NCI-H82 treated with DMSO at 0.1 percent for 48 hours (cell line): ENCODE measurements around the gene POU2F2.
A peak's percentile ranks its signal among the peaks of the same experiment; 100 is the strongest.

Experiments
- DNase-seq: peaks from one replicate; lab custom pipeline; 2025; ENCODE audit not compliant: unreplicated experiment; lab: John Stamatoyannopoulos, UW

POU2F2 gene

GRCh38 chr19:42132030-42132628, at the start of gene POU2F2:
Gene POU2F2 (minus strand): TSS chr19:42132446. CDS start chr19:42132411, 35 bp downstream.
- DNase-seq, result no peak

DNA sequence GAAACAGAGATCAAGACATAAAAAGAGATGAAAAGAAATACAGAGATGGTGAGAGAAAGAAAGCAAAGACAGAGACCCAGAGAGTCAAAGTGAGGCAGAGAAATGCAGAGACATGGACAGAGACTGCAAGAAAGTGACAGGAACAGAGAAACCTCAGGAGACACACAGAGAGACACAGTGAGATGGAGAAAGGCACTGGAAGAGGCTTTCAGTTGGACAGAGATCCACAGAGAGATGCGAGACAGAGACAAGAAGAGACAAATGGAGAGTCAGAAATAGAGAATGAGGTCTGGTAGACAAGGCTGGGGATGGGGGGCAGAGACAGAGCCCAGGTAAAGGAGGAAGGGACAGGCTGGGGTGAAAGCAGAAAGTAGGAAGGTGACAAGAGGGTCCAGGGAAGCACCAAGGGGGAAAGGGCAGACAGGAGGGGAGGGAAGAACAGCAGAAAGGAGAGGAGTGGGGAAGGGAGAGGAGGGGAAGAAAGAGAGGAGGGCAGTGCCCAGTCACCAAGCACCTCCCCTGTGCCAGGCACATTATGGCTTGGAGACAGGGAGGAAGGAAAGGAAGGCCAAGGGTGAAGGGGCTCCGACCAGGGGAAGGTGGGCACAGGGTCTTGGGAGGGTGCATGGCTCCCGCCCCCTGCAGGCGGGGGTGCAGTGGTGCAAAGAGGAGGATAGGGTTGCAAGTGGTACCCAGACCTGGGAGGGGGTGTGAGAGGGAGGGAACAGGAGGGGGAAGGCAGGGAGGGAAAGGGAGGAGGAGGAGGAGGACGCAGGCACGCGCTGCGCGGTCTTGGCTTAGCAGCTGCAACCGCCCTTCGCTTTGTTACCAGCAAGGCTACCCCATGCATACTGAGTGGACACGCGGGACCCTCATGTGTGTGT, 46.8 kb upstream of the POU2F2 start:
- DNase-seq, result peak; percentile 40

GRCh38 chr19:42177686-42178019, 45.4 kb upstream of the POU2F2 start:
- DNase-seq, result no peak

DNA sequence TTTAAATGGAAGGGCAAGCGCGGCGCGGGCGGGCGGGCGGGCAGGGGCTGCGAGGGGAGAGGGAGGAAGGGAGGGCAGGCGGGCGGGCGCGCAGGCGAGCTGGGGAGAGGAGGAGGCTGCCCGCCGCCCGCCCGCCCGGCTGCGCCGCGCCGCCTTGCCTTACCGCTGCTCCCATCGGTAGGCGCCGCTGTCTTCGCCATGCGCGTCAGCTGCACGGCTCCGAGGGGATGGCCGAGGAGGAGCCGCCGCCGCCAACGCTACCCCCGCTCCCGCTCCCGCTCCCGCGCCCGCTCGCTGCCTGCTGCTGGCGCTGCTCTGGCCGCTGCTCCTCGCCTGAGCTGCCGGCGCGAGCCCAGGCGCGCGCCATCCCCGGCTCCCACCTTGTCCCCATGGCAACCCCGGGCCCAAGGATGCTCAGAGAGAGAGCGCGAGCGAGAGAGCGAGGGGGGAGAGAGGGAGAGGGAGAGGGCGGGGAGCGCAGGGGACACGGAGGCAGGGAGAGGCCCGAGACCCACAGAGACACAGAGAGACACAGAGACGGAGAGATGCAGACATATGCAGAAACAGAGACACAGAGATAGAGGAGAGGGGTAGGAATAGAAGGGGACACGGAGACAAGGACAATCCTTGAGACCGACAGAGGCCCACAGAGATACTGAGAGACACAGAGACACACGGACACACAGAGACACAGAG, 44.9 kb upstream of the POU2F2 start:
- peak; percentile 80 for DNase-seq

DNA sequence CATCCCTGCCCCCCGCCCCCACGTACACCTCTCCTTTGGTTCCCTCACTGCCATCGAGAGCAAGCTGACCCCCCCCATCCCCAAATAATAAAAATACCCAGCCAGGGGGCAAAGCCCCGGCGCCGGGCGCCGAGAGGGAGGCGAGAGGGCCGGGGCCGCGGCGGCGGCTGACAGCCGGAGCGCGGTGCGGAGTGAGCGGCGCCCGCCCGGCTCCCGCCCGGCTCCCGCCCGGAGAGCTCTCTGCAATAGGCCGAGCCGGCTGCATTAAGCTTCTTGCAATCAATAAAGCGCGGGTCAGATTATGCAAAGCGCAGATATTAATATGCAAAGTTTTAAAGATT, 44.4 kb upstream of the POU2F2 start:
- no peak for DNase-seq

GRCh38 chr19:42175952-42176648, 43.9 kb upstream of the POU2F2 start:
- peak; percentile 39 for DNase-seq

DNA sequence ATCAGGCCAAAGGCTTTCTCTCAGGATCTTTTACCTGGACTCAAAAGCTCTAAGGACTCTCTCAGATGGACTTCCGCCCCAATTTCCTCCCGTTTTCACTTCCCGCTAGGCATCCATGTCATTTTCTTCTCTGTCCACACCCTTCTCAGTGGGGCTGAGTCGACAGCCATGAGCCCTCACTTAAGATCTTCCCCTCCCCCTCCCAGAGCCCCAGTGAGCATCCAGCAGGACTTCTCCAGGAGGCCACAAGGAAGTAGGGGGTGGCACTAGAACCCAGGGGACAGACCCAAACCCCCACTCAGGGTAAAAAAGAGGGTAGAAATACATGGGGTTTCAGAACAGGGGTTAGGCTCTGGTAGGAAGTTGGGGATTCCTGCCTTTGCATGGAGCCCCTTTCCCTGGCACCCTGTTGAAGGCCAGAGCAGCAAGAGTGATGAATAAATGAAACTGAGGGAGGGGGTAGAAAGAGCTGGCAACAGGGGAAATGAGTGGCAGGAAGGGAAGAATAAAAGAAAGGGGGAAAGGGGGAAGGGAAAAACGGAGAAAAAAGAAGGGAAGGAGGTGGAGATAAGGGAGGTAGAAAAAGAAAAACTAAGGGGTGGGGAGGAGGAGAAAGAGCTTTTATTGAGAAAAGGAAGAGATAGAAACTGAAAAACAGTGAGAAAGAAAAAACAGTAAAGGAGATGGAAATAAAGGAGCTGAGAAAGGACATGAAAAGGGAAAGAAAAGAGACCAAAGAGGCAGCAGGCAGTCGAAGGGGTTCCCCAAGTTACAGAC, 42.9 kb upstream of the POU2F2 start:
- no peak for DNase-seq

DNA sequence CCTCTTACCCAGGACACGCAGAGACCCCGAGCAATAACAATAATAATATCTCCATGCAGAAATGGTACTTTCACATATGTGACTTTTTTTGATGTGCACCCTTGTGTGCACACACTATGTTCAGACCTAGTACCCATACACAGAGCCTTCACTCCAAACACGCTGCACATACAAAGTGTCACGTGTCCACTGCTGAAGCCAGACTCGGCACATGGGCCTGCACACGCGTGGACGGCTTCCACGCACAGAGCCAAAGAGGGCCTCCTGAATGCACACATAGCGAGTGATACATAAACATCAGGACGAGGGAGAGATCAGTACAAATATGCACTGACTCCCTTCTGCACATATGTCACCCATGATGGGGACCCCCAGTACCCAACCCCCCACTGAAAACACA, 41.9 kb upstream of the POU2F2 start:
- no peak for DNase-seq

DNA sequence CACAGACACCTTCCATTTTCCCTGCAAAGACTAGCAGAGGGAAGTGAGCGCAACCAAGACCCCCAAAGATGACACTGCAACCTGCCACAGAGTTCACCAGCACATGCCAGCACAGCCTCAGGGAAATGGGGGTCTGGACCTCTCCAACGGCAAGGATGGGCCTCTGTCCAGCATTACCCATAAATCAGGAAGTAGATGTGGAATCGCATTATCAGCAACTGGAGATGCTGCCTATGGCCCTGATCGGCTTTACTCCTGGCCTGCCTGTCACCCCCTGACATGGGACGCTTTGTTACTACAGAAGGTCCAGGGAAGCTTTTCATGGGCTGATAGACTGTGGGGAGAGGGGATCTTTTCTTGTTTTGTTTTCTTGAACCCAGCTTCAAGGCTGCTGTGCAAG, 41.4 kb upstream of the POU2F2 start:
- peak; percentile 24 for DNase-seq

- no peak for DNase-seq
Measured at GRCh38 chr19:42172261-42172660, 40.0 kb upstream of the POU2F2 start.

- no peak for DNase-seq
Measured at GRCh38 chr19:42170715-42171114, 38.5 kb upstream of the POU2F2 start.

- DNase-seq, result no peak
Measured at GRCh38 chr19:42169486-42170413, 37.5 kb upstream of the POU2F2 start.

DNA sequence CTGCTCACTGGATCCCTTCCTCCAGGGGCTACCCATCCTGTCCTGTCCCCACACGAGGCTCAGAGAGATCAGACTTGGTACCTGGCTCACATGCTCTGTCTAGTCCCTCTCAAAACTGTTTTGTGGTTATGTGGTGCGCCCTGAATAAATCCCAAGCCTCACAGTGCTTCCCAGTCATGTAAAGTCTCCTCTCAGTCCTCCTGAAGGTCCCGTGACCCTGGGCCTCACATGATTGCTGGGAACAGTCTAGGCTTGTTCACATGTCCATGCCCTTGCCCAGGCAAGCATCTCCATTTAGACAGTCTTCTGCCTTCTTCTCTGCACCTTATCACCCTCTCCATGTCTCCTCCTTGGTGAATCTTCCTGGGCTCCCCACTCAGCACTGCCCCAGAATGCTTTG, 36.0 kb upstream of the POU2F2 start:
- no peak for DNase-seq

GRCh38 chr19:42166316-42166715, 34.1 kb upstream of the POU2F2 start:
- no peak for DNase-seq

- DNase-seq, result no peak
Measured at GRCh38 chr19:42165146-42165545, 32.9 kb upstream of the POU2F2 start.

DNA sequence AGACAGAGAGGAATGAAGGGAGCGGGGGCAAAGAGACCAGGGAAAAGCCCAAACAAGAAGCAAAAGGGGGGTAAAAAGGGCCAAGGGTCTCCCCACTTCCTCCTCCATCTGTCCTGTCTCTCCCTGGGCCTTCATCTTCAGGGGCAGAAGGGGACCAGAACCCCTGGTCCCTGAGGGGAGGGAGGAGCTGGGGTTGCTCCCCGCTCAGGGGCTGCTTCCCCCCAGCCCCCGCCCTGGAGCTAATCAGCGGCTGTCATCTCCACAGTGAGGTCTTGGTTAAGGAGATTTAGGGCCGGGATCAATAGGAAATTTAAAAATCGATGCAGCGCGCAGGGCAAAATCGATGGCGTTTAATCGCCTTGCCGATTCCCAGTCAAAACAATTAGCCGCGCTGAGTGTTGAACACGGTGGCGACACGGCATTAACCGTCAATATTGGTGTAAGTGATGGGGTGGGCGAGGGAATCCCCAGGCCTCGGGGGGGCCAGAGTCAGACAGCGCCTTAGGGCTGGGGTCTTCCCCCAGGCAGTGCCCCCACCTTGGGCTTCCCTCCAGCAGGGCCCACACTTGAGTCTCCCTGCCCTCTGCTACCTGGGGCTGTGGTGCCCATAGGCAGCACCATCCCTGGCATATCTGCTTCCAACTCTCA, 29.5 kb upstream of the POU2F2 start:
- no peak for DNase-seq

- DNase-seq, result no peak
Measured at GRCh38 chr19:42159942-42160341, 27.7 kb upstream of the POU2F2 start.

- DNase-seq, result no peak
Measured at GRCh38 chr19:42158926-42159325, 26.7 kb upstream of the POU2F2 start.

- no peak for DNase-seq
Measured at GRCh38 chr19:42156571-42156970, 24.3 kb upstream of the POU2F2 start.
